Common myeloid progenitor, CD34-positive (primary cell): Measurements from ENCODE around the gene FBXW5.

Experiments
- CTCF ChIA-PET: fragments of 350-600 bp; sonication (Branson Sonifier 250); formaldehyde crosslinking; loops from one replicate; lab custom pipeline; 2021; ENCODE audit warnings: antibody characterized with exemption; lab: Charles Lee
- POLR2A ChIA-PET: fragments of 350-600 bp; sonication (Branson Sonifier 250); formaldehyde crosslinking; loops from one replicate; lab custom pipeline; 2021; ENCODE audit warnings: antibody characterized with exemption; lab: Charles Lee
- DNase-seq, 3 donors: peaks; one replicate each; pipeline versions ENCODE4 v3.0.0 to v3.0.0-alpha.2; 2013
- H3K27ac ChIP-seq, 2 experiments: 1 replicate in 1 of 2; 2 replicates in 1 of 2; pipeline ENCODE4 v1.7.0; 2013; ENCODE audit warnings: inconsistent platforms in 2 of 2, low read length in 2 of 2, mild to moderate bottlenecking in 2 of 2, low read depth in 1 of 2, moderate library complexity in 1 of 2; ENCODE audit not compliant: severe bottlenecking in 2 of 2, insufficient read depth in 1 of 2, poor library complexity in 1 of 2
- H3K27me3 ChIP-seq, 5 experiments: replicated peaks in 2 of 5; 1 replicate in 3 of 5; 2 replicates in 2 of 5; pipeline versions ENCODE4 v1.6.1 to v1.7.0; 2013; ENCODE audit warnings: low read length in 4 of 5, mild to moderate bottlenecking in 2 of 5, moderate library complexity in 2 of 5, inconsistent platforms in 1 of 5; ENCODE audit not compliant: insufficient read depth in 5 of 5, control insufficient read depth in 4 of 5
- H3K36me3 ChIP-seq, 4 experiments: 1 replicate in 2 of 4; 2 replicates in 2 of 4; pipeline versions ENCODE4 v1.6.1 to v1.7.0; 2013; ENCODE audit warnings: low read length in 3 of 4, control low read depth in 1 of 4, mild to moderate bottlenecking in 1 of 4; ENCODE audit not compliant: control insufficient read depth in 4 of 4, insufficient read depth in 4 of 4
- H3K4me1 ChIP-seq, 4 experiments: 1 replicate in 3 of 4; 2 replicates in 1 of 4; pipeline versions ENCODE4 v1.6.1 to v1.7.1; 2013; ENCODE audit warnings: low read length in 3 of 4, mild to moderate bottlenecking in 3 of 4, control low read depth in 1 of 4, inconsistent platforms in 1 of 4, moderate library complexity in 1 of 4; ENCODE audit not compliant: control insufficient read depth in 4 of 4, insufficient read depth in 4 of 4; ENCODE audit errors: control extremely low read depth in 1 of 4
- H3K4me3 ChIP-seq, 7 experiments: 1 replicate in 4 of 7; 2 replicates in 3 of 7; pipeline versions ENCODE4 v1.5.1 to v1.7.0; 2013; ENCODE audit warnings: mild to moderate bottlenecking in 7 of 7, low read length in 6 of 7, moderate library complexity in 6 of 7, inconsistent platforms in 2 of 7, low read depth in 2 of 7, control low read depth in 1 of 7; ENCODE audit not compliant: insufficient read depth in 4 of 7, control insufficient read depth in 1 of 7; ENCODE audit errors: extremely low read depth in 1 of 7
- H3K9me3 ChIP-seq, 5 experiments: 1 replicate in 4 of 5; 2 replicates in 1 of 5; pipeline versions ENCODE4 v1.6.1 to v1.7.1; 2013; ENCODE audit warnings: low read length in 4 of 5, mild to moderate bottlenecking in 2 of 5, inconsistent platforms in 1 of 5, low read depth in 1 of 5, moderate library complexity in 1 of 5; ENCODE audit not compliant: control insufficient read depth in 4 of 5, insufficient read depth in 2 of 5; ENCODE audit errors: control extremely low read depth in 1 of 5
- WGBS: methylation state at CpG from one replicate; pipeline ENCODE4 v1.1.5; 2013; ENCODE audit not compliant: insufficient coverage; 5-methylcytosine and 5-hydroxymethylcytosine counted together

The FBXW5 gene

GRCh38 chr9:136917902-136918301, 26.6 kb downstream of the FBXW5 start:
- peaks cover 17 to 74% (median 60%) of the 10 kb centered on the region in 4 experiments for H3K36me3 ChIP-seq
- no peak overlapping the region for H3K4me3 ChIP-seq
- DNase-seq: no peak
- no peaks in the 10 kb centered on the region for H3K9me3 ChIP-seq
- H3K4me1 ChIP-seq: no peaks in the 10 kb centered on the region
- no peaks in the 10 kb centered on the region for H3K27me3 ChIP-seq
- 89% methylated on average over 6 of the region's 11 CpGs for WGBS
- ChIA-PET CTCF (interaction anchor here (1.0 kb wide), 1 partner anchor 111 kb away, joined by 3 read pairs; no protein-coding TSS in a partner anchor), POLR2A (no interaction called here)
- no peak overlapping the region for H3K27ac ChIP-seq

GRCh38 chr9:136916330-136917184, 28.0 kb downstream of the FBXW5 start:
- POLR2A ChIA-PET: no interaction called here
- CTCF ChIA-PET: no interaction called here
- H3K4me1 ChIP-seq: no peaks in the 10 kb centered on the region
- H3K4me3 ChIP-seq: no peak overlapping the region
- no peaks in the 10 kb centered on the region for H3K27me3 ChIP-seq
- no peak for DNase-seq
- 98% methylated on average over 31 of the region's 32 CpGs for WGBS
- no peak overlapping the region for H3K27ac ChIP-seq
- no peaks in the 10 kb centered on the region for H3K9me3 ChIP-seq
- H3K36me3 ChIP-seq: peaks cover 13 to 66% (median 55%) of the 10 kb centered on the region in 4 experiments

GRCh38 chr9:136915632-136916329, 28.8 kb downstream of the FBXW5 start:
- CTCF ChIA-PET: no interaction called here

GRCh38 chr9:136913701-136914438, 30.7 kb downstream of the FBXW5 start:
- Histone ChIP-seq H3K27ac (no peak overlapping the region), H3K27me3 (no peaks in the 10 kb centered on the region), H3K36me3 (peaks cover 18 to 71% (median 59%) of the 10 kb centered on the region in 4 experiments), H3K4me3 (no peak overlapping the region), H3K4me1 (no peaks in the 10 kb centered on the region), H3K9me3 (no peaks in the 10 kb centered on the region)
- DNase-seq: no peak
- POLR2A ChIA-PET: no interaction called here
- CTCF ChIA-PET: no interaction called here
- WGBS: 94% methylated on average over 14 of the region's 17 CpGs

More at GRCh38 chr9:136915632-136916329, 28.8 kb downstream of the FBXW5 start:
- Histone ChIP-seq H3K4me1 (no peaks in the 10 kb centered on the region), H3K27me3 (no peaks in the 10 kb centered on the region), H3K36me3 (peaks cover 13 to 66% (median 54%) of the 10 kb centered on the region in 4 experiments), H3K4me3 (no peak overlapping the region), H3K27ac (no peak overlapping the region), H3K9me3 (no peaks in the 10 kb centered on the region)
- 90% methylated on average over 17 of the region's 21 CpGs for WGBS
- POLR2A ChIA-PET: no interaction called here
- DNase-seq: no peak

- Histone ChIP-seq H3K36me3 (peaks cover 12 to 75% (median 58%) of the 10 kb centered on the region in 4 experiments), H3K27me3 (no peaks in the 10 kb centered on the region), H3K4me1 (no peaks in the 10 kb centered on the region), H3K4me3 (no peak overlapping the region), H3K27ac (no peak overlapping the region), H3K9me3 (no peaks in the 10 kb centered on the region)
- DNase-seq: peak in 2 of 3 donors; percentile 22 to 26
- CTCF ChIA-PET: interaction anchor here (1.4 kb wide), 1 partner anchor 13 kb away, joined by 5 read pairs; no protein-coding TSS in a partner anchor
- POLR2A ChIA-PET: no interaction called here
- 86% methylated on average over 6 of the region's 12 CpGs for WGBS
Observed at GRCh38 chr9:136910901-136911245, 33.7 kb downstream of the FBXW5 start.

- Histone ChIP-seq H3K9me3 (no peaks in the 10 kb centered on the region), H3K4me1 (no peaks in the 10 kb centered on the region), H3K4me3 (no peak overlapping the region), H3K36me3 (peaks cover 10 to 73% (median 53%) of the 10 kb centered on the region in 4 experiments), H3K27ac (no peak overlapping the region), H3K27me3 (no peaks in the 10 kb centered on the region)
- CTCF ChIA-PET: interaction anchor here (0.6 to 1.4 kb wide), 2 partner anchors 14 to 30 kb away, joined by 3 to 5 read pairs; no protein-coding TSS in a partner anchor
- WGBS: 100% methylated on average over 11 of the region's 12 CpGs
- POLR2A ChIA-PET: no interaction called here
- no peak for DNase-seq
Observed at GRCh38 chr9:136910197-136910900, 34.2 kb downstream of the FBXW5 start.
